HuH-7 (cell line): ENCODE data around the gene NCOA5.
"Not testable (repeated sequence)": the region's sequence is repeated elsewhere in the genome, so short reads cannot be mapped to it uniquely, and the experiment has no call there.

ENCODE experiments used
- DNase-seq: peaks from one replicate; pipeline ENCODE4 v3.0.0; 2011; ENCODE audit warnings: low spot score

The NCOA5 gene

GRCh38 chr20:46091622-46092535 is 2.1 kb upstream of the NCOA5 start:
- not testable (repeated sequence) for DNase-seq

DNA sequence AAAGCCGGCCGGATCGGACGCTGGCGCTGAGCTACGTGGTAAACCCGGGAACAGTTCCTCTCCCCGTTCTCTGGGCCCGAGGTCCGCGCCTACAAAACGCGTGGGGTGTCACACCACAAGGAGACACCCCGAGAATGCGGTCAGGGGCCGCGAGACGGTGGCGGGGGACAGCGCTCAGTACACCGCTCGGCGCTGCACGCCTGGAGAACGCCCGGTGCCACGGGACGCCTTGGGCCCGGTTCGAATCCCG is 670 bp downstream of the NCOA5 start:
- DNase-seq: no peak

DNA sequence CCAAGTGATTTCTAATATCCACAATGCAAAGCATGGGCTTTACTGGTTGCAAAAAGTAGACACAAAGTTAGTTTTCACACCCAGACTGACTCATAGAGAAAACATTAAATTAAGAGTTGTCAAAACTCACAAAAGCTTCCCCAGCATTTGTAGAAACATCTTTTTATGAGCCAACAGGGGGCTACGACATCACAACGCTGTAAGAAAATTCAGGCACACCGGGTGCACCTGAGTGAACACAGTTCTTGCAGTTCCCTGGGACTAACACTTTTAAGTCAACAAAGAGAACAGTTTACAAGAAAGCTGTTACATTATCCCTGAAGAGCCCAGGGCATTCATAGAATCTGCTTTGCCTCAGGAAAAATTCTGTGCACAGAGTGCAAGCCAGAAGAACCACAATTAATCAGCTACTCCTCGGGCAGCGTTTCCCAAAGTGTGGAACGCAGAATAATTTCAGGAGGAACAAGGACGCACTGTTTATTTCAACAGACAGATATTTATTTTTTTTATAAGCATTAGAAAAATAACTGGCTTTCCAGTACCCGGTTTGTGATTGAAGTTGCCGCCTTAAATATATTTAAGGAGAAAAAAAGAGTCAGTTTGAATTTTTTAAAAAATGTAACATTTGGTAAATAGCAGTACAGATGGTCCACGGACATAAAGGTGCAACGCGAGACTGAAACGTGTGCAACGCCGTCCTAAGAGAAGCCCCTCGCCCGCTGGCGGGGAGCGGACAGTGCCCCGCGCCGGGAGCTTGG is 1.2 kb downstream of the NCOA5 start:
- DNase-seq: peak; percentile 42

DNA sequence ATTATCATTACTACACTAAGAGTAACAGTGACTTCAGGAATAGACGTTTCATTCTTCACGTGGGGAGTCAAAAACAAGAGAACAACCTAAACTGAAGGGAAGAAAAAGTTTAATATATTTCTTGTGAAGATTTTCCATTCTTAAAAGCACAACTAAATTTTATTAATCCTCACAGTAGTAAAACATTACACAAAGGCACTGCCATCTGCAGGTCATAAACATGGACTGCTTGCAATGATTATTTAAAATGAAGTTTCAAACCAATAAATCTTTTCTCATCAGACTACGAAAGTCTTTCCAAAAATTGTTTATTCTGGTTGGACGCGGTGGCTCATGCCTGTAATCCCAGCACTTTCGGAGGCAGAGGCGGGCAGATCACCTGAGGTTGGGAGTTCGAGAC is 2.6 kb downstream of the NCOA5 start:
- no peak for DNase-seq

- DNase-seq: peak; percentile 47
Observed at GRCh38 chr20:46085179-46085851, 4.4 kb downstream of the NCOA5 start.

- no peak for DNase-seq
Observed at GRCh38 chr20:46084805-46085178, 5.0 kb downstream of the NCOA5 start.

DNA sequence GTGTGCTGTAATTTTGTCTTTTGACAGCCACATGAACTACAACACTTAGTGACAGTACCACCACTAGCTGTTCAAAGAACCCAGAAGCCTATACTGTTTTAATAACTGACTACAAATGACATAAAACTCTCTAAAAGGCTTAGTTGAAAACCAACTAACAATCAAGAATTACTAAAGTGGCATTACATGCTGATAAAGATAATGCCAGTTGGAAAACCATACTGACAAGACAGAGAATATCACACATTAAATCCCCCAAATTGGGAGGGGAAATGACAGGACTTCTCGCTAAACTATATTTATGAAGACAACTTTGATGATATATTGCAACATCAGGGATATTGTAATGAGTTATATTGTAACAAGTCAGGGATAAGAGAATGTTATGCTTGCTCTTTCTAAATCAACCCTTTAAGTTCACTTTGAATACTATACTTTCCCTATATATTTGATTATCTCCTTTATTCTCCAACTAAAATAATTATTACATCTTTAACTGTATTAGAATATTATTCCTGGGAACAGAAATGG is 6.2 kb downstream of the NCOA5 start:
- DNase-seq: no peak

DNA sequence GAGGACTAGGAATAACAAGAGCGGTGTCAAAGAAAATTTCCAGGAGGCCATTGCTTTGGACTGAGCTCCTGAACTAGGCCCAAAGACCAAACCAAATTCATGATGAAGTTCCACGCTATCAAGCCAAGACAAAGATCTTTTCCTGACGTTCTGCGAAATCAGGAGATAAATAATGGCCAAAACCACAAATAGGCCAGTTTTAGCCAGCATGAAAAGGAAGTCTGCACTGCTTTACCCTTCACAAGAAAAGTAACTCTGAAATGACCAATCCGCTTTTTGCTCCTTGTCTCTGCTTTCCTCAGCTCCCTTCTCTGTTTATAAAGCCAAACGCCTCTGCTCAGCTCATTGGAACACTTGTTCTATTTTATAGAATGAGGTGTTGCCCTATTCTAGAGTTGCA is 6.7 kb downstream of the NCOA5 start:
- no peak for DNase-seq

GRCh38 chr20:46081074-46081473 is 8.7 kb downstream of the NCOA5 start:
- DNase-seq: no peak

DNA sequence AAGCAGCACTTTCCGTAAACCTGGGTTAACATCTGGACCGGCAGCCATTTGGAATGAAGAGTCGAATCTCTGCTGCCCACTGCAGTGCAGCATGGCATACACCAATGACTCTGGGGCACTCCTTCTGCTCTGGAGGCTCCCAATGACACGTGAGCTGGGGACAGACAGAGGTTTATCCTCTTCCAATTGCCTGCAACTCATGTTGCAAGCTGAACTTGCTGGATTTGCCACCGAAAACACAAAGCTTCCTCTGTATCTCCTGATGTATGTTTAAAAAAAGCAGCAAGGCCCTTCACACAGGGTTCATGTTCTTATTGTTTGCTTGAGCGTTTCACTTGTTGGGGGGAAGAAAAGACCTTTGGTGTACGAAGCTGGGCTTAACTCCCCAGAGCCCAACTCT is 10.8 kb downstream of the NCOA5 start:
- DNase-seq: no peak

GRCh38 chr20:46077642-46078305 is 12.0 kb downstream of the NCOA5 start:
- no peak for DNase-seq

DNA sequence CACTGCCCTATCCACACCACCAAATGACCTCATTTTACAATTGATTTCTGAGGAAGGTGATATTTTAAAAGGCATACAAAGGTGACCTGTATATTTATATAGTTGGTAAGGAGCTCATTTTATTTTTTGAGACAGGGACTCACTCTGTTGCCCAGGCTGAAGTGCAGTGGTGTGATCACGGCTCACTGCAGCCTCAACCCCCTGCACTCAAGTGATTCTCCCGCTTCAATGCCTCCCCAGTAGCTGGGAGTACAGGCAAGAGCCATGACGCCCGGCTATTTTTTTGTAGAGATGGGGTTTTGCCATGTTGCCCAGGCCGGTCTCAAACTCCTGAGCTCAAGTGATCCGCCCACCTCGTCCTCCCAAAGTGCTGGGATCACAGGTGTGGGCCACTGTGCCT is 13.0 kb downstream of the NCOA5 start:
- no peak for DNase-seq

DNA sequence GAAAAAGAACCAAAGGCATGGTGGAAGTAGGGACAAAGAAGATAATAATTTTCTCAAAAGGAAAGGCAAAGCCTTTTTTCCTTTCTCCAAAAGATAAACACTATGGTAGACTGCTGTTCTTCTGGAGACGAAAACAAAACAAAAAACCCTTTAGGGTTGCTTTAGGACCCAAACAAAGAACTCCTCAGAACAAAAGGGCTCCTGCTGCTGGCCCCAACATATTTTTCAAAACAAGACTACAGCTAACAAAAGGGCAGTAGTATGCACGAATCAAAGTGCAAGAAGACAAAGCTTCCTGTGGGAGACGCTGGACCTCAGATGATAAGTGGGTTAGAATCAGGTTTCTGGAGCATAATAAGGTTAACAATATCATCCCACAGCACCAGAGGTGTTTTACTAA is 15.8 kb downstream of the NCOA5 start:
- no peak for DNase-seq

GRCh38 chr20:46073443-46073842 is 16.3 kb downstream of the NCOA5 start:
- no peak for DNase-seq

DNA sequence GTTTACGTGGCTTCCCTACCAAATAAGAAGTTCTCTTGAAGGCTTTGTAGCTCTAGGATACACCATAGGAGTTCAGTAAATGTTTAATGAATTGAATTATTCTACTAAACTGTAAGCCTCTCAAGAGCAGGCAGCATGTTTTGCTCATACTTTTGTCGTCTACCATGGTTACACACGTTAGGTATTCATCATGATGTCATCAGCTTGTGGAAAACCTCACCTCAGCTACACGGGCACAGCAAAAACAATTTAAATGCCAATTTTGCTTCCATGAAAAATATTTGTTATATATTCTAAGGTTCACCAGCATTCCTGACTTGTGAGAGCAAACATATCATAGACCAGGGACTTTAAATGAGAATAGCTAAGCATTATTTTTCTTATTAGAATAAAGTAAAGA is 16.7 kb downstream of the NCOA5 start:
- DNase-seq: no peak

DNA sequence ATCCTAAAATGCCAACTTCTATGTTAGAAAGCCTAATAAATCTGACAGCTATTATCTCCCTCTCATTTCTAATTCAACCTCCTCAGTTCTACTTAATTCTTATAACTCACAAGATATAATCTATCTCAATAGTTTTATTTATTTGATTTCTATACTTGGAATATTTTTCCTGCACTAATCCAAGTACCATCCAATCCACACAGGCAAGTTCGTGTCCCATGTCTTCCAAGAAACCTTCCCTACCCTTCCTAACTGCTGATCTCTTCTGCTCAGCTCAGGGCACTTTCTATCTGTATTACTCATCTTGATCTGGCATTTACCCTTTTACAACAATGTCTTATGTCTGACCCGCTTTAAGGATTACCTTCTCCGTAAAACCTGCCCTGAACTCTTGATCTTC is 18.2 kb downstream of the NCOA5 start:
- no peak for DNase-seq

- no peak for DNase-seq
Observed at GRCh38 chr20:46070215-46070900, 19.4 kb downstream of the NCOA5 start.

GRCh38 chr20:46065691-46066090 is 24.1 kb downstream of the NCOA5 start:
- no peak for DNase-seq

DNA sequence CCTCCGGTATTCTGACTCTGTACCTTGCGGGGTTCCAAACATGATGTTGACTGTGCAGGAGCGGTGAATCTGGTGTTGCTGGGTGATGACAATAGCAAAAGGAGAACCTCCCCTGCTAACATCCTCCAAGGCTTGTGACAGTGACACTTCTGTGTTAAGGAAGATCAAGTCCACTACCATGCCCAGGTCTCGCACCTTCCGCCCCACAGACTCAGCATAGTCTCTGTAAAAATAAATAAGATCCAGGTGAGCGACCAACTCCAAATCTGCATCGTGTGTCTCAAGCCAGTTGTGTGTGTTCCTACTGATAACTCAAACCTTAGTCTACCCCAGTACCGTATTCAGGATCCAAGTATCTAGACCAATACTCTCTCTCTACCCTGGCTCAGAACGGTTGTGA is 24.8 kb downstream of the NCOA5 start:
- DNase-seq: no peak

DNA sequence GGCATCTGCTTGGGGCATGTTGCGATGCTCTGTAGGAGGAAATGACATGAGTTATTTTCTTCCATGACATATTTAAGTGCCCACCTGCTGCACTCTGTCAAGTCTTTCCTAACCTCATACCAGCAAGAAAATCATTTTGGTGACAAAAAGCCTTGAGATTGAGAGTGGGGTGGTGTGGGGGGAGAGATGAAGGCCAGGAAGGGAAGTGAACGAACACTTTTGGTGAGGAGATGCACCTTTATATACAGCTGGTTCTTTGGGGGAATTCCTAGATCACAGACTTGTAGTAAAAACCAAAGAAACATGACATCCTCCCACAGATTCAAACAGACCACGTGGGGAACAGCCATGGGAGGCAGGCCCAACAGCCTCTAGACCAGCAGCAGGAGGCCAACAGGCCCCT is 26.1 kb downstream of the NCOA5 start:
- DNase-seq: no peak

- DNase-seq: no peak
Observed at GRCh38 chr20:46063151-46063550, 26.6 kb downstream of the NCOA5 start.

DNA sequence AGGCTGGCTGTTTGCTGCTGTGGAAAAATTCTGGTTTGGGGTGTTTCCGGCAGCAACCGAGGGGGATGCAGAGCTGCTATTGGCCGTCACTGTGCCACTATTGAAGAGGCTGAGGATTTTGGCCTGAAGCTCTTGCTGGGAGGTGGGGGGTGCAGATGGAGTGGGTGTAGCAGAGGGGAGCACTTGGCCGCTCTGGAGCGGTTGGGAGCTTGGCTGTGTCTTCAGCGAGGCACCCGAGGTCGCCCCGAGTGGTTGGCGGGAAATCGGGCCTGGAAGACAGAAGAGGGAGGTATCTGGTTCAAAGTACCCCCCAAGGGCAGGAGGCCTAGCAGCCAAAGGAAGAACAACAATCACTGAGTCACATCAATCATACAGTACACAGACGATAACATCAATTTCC is 27.1 kb downstream of the NCOA5 start:
- DNase-seq: no peak
